Measurements from ENCODE around the gene LMF1. TPM values are rescaled to one million over a fixed set of nuclear protein-coding genes. Genes with fewer than 3 reads are reported as not detected.

LMF1 gene
- polyA plus RNA-seq, 1 donor (not counting 4 experiments of a cell fraction or from before 2014, with no cell fraction given) = 3.1 TPM

GRCh38 chr16:833411-833810, 137.4 kb downstream of the LMF1 start:
- H3K27me3 ChIP-seq (ENCODE audit: control insufficient read depth, extremely low read depth, insufficient read depth, low read length) = no peaks in the 10 kb centered on the region
- no peak for TF ChIP-seq EZH2 (IDR thresholded peaks at IDR 0.05; ENCODE audit: low read length)
- no peak for TF ChIP-seq CTCF (optimal IDR thresholded peaks at IDR 0.05 in 1 of 3, IDR thresholded peaks at IDR 0.05 in 1 of 3, conservative IDR thresholded peaks at IDR 0.05 in 1 of 3; ENCODE audit: extremely low read depth in 1 of 3, insufficient read depth in 2 of 3, low read length in 3 of 3)
- no peak overlapping the region for H3K4me2 ChIP-seq (ENCODE audit: control insufficient read depth, extremely low read depth, insufficient read depth, low read depth, low read length)
- H3K36me3 ChIP-seq (ENCODE audit: control insufficient read depth in 2 of 2, extremely low read depth in 1 of 2, insufficient read depth in 2 of 2, low read length in 2 of 2) = no peaks in the 10 kb centered on the region
- H2AFZ ChIP-seq (ENCODE audit: control insufficient read depth, low read length) = no peak overlapping the region
- H3K27ac ChIP-seq (ENCODE audit: control insufficient read depth, insufficient read depth, low read length) = no peak overlapping the region
- no peaks in the 10 kb centered on the region for H4K20me1 ChIP-seq (ENCODE audit: control insufficient read depth, extremely low read depth, insufficient read depth, low read length)
- dilution Hi-C loops (cut with MboI; ENCODE audit: extremely low pct_ligation_motif_present, low sequenced_read_pairs) = no loop called here
- FAIRE-seq (no peak), DNase-seq (ENCODE audit: low read depth, low spot score) (no peak)
- H3K9me1 ChIP-seq (ENCODE audit: control insufficient read depth, extremely low read depth, insufficient read depth, low read length) = no peaks in the 10 kb centered on the region
- no peak overlapping the region for H3K4me3 ChIP-seq (ENCODE audit: control insufficient read depth in 2 of 3, extremely low read depth in 1 of 3, insufficient read depth in 2 of 3, low read depth in 1 of 3, low read length in 3 of 3)
- H3K79me2 ChIP-seq (ENCODE audit: control insufficient read depth, insufficient read depth, low read length) = no peaks in the 10 kb centered on the region
- H3K9ac ChIP-seq (ENCODE audit: control insufficient read depth, extremely low read depth, insufficient read depth, low read length) = no peak overlapping the region
- no peaks in the 10 kb centered on the region for H3K4me1 ChIP-seq (ENCODE audit: control insufficient read depth, extremely low read depth, insufficient read depth, low read length)
- H3K9me3 ChIP-seq (ENCODE audit: control insufficient read depth, low read depth, low read length) = no peaks in the 10 kb centered on the region

GRCh38 chr16:832652-833336, 138.0 kb downstream of the LMF1 start:
- Histone ChIP-seq H3K9me1 (ENCODE audit: control insufficient read depth, extremely low read depth, insufficient read depth, low read length) (no peaks in the 10 kb centered on the region), H3K4me1 (ENCODE audit: control insufficient read depth, extremely low read depth, insufficient read depth, low read length) (no peaks in the 10 kb centered on the region), H3K4me3 (ENCODE audit: control insufficient read depth in 2 of 3, extremely low read depth in 1 of 3, insufficient read depth in 2 of 3, low read depth in 1 of 3, low read length in 3 of 3) (no peak overlapping the region), H3K79me2 (ENCODE audit: control insufficient read depth, insufficient read depth, low read length) (no peaks in the 10 kb centered on the region), H4K20me1 (ENCODE audit: control insufficient read depth, extremely low read depth, insufficient read depth, low read length) (no peaks in the 10 kb centered on the region), H2AFZ (ENCODE audit: control insufficient read depth, low read length) (no peak overlapping the region), H3K4me2 (ENCODE audit: control insufficient read depth, extremely low read depth, insufficient read depth, low read depth, low read length) (no peak overlapping the region), H3K36me3 (ENCODE audit: control insufficient read depth in 2 of 2, extremely low read depth in 1 of 2, insufficient read depth in 2 of 2, low read length in 2 of 2) (no peaks in the 10 kb centered on the region), H3K9me3 (ENCODE audit: control insufficient read depth, low read depth, low read length) (no peaks in the 10 kb centered on the region), H3K27ac (ENCODE audit: control insufficient read depth, insufficient read depth, low read length) (no peak overlapping the region), H3K9ac (ENCODE audit: control insufficient read depth, extremely low read depth, insufficient read depth, low read length) (no peak overlapping the region), H3K27me3 (ENCODE audit: control insufficient read depth, extremely low read depth, insufficient read depth, low read length) (no peaks in the 10 kb centered on the region)
- dilution Hi-C loops (cut with MboI; ENCODE audit: extremely low pct_ligation_motif_present, low sequenced_read_pairs) = no loop called here
- FAIRE-seq = no peak
- no peak for DNase-seq (ENCODE audit: low read depth, low spot score)
- TF ChIP-seq CTCF (optimal IDR thresholded peaks at IDR 0.05 in 1 of 3, IDR thresholded peaks at IDR 0.05 in 1 of 3, conservative IDR thresholded peaks at IDR 0.05 in 1 of 3; ENCODE audit: extremely low read depth in 1 of 3, insufficient read depth in 2 of 3, low read length in 3 of 3) (no peak), EZH2 (IDR thresholded peaks at IDR 0.05; ENCODE audit: low read length) (no peak)

Measured in keratinocyte (primary cell).